GM21717 (cell line): ENCODE results near the gene BOLL.
"Not testable (repeated sequence)": the region's sequence is repeated elsewhere in the genome, so short reads cannot be mapped to it uniquely, and the experiment has no call there.

Experiments
- ATAC-seq: cut with Tn5 transposase; IDR thresholded peaks from one replicate; pipeline ENCODE4 v1.9.1; 2021; ENCODE audit warnings: mild to moderate bottlenecking, moderate library complexity; ENCODE audit not compliant: unreplicated experiment

The BOLL gene

DNA sequence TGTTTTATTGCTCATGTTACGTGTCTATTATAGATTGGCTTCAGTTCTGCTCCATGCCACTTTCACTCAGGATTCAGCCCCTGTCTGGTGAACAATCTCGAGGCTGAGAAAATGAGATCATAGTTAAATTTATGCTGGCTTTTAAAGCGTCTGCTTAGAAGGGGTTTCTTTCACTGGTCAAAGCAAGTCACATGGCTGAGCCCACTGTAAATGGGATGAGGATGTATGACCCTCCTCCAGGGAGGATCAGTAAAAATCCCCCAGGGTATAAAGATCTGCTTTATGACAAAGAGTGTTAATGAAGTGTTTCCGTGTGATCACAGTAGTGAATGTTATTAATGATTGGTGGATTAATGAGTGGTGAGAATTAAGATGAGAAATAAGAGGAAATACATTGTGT, 13.1 kb upstream of the BOLL start:
- ATAC-seq, result no peak

DNA sequence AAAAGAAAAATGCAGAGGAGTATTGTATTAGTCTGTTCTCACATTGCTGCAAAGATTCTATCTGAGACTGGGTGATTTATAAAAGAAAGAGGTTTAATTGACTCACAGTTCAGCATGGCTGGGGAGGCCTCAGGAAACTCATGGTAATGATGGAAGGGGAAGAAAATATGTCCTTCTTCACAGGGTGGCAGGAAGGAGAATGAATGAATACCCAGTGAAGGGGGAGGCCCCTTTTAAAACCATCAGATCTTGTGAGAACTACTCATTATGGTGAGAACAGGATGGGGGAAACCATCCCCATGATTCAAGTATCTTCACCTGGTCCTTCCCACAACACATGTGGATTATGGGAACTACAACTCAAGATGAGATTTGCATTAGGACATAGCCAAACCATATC, 10.2 kb upstream of the BOLL start:
- no peak for ATAC-seq

DNA sequence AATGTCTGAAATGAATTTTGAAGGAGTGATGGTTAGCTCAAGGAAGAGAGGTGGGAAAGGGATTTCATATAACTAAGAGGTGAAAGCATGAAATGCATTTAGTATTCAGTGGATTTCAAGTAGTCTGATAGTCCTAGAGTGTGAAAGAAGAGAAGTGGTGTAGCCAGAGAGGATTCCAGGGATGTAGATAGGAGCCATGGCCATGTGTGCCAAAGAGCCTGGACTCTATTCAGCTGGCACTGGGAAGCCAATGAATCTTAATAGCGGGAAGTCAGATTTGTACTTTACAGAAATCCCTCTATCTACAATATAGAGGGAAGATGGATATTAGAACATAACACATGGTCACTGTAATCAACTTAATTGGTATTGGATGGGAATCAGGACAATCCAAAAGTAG, 8.3 kb upstream of the BOLL start:
- ATAC-seq, result no peak

DNA sequence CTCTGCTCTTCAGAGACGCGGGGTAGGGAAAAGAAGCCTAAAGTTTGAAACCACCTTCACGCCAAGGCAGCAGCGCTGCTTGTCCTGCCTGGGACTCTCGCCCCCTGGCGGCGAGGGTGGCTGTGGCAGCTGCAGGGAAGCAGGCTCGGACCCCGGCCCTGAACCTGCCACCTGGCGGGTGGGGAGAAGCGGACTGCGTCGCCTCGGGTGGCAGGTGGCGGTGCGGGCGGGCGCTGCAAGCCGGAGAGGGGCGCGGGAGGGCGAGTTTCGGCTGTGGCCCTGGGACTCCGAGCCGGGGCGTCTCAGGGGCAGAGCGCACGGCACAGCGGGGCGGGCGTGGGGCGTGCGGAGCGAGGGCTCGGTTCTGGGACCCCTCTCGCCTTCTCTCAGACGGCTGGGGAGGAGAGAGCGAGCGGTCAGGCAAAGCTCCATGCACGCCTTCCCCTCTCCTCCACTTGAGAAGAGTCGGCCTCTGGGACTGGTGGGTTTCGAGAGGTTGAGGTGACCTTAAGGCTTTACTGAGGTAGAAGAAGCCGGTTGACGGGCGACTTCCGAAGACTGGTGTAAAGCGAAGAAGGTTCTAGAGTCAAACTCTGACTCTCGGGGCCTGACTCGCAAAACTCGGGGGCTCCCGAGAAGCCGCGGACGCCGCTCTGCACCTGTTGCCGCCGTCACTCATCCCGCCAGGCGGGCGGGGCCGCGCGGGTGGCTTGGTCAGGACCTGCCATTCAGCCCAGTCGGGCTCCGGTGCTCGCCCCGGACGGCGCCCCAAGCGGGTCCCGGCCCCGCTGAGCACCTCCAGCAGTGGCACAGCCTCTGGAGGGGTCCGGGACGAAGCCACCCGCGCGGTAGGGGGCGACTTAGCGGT, 1.1 kb upstream of the BOLL start:
- ATAC-seq, result no peak

DNA sequence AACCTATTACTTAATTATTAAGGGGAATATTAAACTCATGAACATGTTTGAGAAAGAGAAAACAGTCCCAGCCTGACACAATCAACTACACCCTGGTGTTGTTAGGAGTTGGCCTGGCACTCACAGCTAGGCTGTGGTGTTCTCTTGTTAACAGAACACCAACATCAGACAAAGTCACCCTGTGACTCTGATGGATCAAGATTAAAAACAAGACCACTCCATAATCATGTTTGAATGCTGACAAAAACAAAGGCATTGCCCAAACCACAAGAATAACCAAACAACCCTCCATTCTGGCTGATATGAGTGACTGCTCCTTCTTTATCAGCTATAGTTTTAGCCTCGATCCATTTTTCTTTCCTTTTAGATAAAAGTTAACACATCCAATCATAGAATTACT, 3.0 kb downstream of the BOLL start:
- no peak for ATAC-seq

DNA sequence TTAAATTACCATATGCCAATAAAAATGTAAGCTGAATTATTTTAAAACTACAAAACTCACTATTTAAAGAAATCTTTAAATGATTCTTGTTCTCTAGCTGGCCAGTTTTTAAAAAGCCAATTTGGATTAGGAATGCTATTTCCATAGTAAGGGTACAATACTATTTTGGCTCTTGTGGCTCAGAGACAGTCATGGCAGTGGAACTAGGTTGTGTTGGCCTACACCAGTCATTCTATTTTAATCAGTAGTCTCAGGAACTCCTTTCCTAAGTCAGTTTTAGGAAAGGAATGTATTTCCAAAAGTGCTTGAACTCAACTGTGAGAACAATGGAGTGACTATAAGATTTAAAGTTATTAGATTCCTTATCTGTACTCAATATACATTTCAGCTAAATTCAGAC, 5.9 kb downstream of the BOLL start:
- ATAC-seq, result no peak

DNA sequence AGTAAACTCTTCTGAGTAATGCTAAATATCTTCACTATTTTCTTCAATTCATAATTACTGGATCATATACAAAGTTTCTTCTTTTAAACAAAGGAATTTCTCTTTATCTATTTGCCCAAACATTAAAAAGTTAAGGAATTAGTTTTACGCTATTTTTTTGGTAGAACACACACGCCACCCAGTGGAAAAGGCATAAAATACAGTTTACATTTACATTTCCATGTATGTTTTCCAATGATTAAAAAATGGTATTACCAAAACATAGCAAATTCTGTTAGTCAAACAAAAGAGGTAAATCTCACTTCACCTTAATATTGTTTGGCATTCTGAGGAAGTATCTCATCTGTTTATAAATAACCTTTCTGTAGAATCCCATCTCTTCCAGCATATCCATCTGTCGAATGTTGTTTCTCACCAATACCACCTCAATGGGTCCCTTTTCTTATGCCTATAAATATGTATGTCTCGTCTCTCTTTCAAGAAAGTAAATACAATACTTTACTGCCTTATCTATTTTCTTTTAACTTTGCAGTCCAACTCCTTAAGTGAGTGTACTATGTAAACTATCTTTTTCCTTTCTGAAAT, 7.2 kb downstream of the BOLL start:
- ATAC-seq, result no peak

DNA sequence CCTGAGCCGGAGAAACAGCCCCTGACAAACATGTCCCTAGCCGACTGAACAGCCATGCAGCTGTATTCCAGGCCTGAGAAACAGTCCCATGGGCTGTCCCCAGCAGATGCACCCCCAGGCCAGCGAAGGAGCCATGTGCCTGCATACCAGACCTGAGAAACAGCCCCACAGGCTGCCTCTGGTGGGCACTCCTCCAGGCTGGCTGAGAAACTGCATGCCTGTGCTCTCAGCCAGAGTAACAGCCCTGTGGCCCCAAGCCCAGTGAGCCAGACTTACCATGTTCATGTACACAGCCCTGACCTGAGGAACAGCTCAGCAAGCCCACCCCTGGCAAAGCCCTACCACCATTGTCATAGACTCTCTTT, 24.8 kb downstream of the BOLL start:
- no peak for ATAC-seq

DNA sequence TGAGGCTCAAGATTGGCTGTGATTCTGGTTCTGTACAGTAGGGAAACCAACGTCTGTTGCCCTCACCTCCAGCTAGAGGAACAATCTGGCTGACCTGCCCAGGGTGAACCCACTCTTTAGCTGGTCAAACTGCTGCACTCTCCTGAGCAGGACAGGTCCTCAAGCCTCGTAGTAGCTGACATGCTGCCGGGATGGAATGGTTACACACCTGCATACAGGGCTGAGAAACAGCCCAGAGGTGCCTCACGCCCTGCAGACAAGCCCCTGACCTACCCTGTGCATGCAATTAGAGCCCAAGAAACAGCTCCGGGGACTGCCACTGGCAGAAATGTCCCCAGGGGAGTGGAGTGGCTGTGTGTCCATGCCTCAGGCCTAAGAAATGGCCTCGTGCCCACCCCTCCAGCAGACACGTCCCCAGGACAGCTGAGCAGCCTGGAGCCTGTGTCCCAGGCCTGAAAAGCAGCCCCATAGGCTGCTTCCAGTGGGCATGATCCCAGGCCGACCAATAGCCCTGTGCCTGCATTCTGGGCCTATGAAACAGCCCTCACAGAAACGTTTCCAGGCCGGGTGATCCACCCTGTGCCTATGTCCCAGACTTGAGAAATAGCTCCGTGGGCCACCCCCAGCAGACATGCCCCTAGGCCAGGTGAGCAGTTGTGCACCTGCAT, 25.4 kb downstream of the BOLL start:
- ATAC-seq, result no peak

DNA sequence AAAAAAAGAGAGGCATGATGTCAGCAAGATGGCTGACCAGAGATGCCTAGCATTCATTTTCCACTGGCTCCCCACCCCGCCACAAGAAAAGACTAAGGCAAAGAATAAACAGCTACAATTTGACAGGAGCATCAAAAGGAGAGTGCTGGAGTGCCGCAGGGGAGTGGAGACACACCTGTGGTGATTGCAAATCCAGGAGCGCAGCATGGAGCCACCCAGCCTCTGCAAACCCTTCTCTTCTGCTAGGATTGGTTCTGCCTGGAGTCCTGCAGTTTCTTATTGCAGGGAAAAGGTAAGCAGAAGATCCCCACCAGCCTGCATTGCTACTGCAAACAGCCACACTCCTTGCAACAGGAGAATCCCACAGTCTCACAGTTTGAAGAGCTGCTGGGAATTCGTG, 26.1 kb downstream of the BOLL start:
- ATAC-seq, result no peak

DNA sequence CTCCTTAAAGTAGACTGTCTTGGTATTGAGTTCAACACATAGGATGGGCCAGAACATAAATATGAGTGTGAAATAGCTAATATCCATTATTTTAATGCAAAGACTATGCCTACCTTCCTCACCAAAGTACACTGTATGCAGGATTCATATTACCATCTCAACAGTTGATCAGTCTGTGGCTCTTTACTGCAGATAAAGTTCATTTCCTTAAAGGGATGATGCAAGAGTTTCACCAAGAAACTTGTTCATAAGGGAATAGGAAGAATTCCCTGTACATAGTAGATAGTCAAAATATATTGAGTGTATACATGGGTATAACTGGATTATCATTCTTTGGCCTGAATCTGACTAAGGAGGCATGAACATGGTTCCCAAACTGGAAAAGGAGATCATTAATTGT, 44.9 kb downstream of the BOLL start:
- ATAC-seq, result no peak

DNA sequence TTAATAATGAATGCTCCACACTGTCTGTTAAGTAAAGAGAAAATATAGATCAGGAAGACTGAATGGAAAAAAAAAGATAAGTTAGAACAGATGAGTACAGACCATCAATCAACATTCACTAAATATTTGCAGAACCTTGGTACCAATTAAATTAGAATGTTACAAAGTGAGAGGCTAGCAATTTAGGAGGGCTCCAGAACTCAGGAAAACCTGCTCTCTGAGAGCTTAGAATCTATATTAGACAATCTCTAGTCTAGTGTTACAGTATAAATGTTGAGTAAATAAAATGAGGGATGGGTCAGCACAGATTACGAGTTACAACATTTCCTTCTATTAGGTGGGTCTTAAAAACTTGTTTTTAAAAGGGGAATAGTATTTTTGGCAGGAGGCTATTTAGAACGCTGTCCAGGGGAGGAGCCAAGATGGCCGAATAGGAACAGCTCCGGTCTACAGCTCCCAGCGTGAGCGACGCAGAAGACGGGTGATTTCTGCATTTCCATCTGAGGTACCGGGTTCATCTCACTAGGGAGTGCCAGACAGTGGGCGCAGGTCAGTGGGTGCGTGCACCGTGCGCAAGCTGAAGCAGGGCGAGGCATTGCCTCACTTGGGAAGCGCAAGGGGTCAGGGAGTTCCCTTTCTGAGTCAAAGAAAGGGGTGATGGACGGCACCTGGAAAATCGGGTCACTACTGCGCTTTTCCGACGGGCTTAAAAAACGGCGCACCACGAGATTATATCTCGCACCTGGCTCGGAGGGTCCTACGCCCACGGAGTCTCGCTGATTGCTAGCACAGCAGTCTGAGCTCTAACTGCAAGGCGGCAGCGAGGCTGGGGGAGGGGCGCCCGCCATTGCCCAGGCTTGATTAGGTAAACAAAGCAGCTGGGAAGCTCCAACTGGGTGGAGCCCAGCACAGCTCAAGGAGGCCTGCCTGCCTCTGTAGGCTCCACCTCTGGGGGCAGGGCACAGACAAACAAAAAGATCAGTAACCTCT, 56.3 kb downstream of the BOLL start:
- ATAC-seq, result not testable (repeated sequence)

DNA sequence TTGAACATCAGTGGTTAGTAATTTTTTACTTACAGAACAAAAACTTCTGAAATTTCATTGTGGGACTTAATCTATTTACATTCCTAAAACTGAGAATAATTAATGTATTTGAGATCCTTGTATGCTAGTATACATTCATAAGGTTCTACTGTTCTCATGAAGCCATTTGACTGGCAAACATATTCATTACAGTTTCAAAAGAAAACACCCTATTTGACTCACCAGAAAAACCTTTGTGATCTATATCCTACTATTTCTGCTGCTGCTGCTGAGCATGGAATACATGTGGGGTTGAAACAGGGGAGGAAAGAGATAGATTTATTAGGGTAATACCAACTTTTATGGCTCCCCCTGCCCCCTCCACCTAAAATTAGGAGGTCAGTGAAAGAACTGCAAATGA, 58.1 kb downstream of the BOLL start:
- ATAC-seq, result no peak

DNA sequence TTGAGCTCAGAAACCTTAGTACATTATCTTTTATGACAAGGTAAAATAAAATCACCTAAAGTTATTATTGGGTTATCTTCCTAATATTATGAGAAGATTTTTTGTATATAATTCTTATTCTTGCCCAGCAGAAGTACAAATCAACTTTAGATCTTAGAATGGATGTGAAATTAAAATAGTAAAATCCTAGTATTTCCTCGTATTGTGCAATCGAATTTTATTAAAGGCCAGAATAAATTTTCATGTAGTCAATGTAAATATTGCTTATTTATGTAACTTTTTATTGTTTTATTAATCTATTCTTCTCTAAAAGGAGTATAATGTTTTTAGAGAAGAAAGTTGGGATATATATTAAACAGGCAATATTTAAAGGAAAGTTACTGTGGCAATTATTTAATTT, 67.3 kb downstream of the BOLL start:
- no peak for ATAC-seq

DNA sequence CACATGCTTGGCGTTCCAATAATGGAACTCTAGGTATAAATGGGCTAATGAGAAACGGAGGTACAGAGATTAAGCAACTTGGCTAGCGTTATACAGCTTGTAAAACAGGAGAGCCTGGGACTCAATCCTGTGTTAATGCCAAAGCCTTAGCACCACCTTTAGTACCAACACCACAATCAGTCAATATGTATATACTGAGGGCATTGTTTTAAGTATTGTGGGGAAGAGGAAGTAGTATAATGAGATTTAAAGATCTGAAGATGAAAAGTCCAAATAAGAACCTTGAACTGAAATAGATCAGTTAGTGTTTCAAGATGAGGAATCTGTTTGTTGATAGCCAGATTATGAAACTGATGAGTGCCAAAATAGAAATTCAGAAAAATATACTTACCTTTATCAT, 71.8 kb downstream of the BOLL start:
- ATAC-seq, result no peak

DNA sequence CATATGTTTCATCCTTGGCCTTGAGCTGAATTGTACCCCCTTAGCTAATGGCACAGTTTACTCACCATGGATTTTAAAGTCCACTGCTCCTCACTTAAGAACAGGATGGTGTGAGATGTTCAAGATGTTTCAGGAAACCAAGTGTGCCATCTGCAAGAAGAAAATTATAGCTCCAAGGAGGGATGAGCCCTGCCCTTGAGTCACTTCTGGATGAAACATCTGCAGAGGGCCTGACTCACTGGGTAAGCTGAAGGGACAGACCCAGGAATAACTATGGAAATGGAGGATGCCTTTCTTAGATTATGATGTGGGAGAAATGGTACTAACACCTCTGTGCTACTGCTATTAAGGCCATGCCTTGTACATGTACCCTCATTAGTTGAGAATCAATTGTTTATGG, 73.5 kb downstream of the BOLL start:
- no peak for ATAC-seq

DNA sequence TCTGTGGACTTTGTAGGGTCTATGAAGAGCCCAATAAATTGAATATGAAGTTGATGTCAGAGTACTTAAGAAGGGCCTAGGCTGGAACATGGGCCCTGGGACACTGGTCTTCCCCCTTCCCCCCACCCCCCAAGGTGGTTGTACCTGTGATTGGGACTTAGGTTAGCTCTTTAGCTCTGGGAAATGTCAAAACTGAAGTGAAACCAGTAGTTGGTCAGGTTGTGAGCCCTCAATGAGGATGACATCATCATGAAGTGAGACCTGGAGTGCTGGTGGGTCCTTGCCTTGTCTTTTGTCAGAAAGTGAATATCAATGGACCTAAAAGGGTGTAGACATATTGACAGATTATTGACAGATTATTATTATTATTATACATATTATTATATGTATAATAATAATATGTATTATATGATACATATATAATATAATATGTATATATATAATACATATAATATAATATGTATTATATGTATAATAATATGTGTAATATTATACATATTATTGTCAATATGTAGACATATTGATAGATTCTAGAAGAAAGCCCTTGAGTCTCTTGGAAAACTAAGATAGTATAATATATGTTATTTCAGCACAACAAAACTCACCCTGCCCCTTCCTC, 74.6 kb downstream of the BOLL start:
- ATAC-seq, result peak; percentile 91

DNA sequence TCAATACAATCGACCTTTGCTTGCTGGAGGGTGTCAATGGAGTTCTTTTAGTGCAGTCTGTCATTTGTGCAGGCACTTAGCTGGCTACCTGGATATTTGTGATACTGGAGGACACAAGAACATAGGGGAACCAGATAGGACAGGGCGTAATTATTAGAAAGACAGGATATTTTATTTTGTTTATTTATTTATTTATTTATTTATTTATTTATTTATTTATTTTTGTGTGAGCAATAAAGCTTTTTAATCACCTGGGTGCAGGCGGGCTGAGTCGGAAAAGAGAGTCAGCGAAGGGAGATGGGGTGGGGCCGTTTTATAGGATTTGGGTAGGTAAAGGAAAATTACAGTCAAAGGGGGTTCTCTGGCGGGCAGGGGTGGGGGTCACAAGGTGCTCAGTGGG, 76.0 kb downstream of the BOLL start:
- not testable (repeated sequence) for ATAC-seq

DNA sequence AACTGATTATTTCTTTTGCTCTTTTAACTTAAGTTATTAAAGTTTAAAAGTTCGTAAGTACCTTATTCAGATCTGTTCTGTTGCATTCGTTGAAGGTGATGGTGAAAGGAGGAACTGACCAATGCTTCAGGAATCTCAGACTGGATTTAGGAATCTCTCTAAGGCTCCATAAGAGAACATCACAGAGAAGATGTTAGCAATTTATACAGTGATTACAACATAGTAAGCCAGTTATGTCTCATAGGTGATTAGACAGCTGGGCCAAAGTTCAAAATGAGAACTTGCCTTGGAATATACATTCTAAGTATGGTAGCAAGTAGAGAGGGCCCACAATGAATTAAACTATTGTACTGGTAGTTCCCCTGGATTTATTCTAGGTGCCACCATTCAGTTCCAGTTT, 76.8 kb downstream of the BOLL start:
- no peak for ATAC-seq

DNA sequence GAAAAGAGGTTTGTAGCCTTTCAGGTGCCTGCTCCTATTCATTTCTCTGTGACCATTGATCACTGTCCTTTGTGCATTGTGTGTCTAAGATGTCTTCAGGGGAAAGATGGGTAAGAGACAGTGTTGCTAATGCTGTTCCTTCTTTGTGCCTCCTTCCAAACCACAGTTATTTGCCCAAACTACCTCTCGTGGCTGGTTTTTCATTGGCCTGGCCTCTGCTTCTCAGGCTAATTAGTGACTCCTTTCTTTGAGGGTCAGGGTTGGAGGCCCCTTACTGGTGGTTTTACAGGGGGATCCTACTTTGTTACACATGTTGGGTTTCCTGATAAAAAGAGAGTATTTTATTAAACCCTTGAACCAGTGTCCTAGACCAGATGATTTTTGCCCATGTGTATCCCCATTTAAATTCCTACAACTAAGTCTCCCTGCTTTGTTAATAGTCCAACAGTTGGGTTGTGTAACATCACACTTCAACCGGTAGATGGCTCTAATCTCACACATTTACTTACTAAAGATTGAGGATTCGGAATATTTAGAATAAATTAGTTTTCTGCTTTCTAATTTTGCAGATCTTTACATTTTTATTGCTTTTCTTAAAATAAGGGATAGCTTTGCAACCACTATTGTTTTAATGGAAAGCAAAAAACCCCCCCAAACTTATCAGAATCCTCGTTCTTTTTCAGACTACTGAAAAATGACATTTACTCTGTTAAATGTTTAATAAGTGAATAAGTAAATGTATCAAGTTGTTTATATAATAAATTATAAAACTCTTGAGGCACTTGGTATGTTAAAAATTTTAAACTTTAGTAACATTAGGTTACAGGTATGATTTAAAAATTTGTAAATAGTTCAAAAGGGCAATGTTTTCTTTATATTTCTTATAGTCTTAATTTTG, 77.6 kb downstream of the BOLL start:
- ATAC-seq, result no peak
